ENCODE data around the gene RGL3. TPM values are rescaled to one million over a fixed set of nuclear protein-coding genes. Genes with fewer than 3 reads are reported as not detected.

RGL3 gene
- total RNA-seq, 1 donor from 2014 or later: 44.8 TPM

- Mint-ChIP-seq H3K27me3 (peaks cover 4% of the 10 kb centered on the region), H3K4me3 (no peak overlapping the region), H3K27ac (no peak overlapping the region), H3K4me1 (ENCODE audit: unreplicated experiment) (no peaks in the 10 kb centered on the region), H3K36me3 (peaks cover 5% of the 10 kb centered on the region), H3K9me3 (no peaks in the 10 kb centered on the region)
- TF ChIP-seq CTCF (conservative IDR thresholded peaks at IDR 0.05): no peak
- no peak for DNase-seq (ENCODE audit: extremely low spot score, unreplicated experiment)
Observed at GRCh38 chr19:11397089-11397610, 22.0 kb downstream of the RGL3 start.

- Mint-ChIP-seq H3K4me1 (ENCODE audit: unreplicated experiment) (no peaks in the 10 kb centered on the region), H3K27ac (no peak overlapping the region), H3K9me3 (no peaks in the 10 kb centered on the region), H3K36me3 (peaks cover 5% of the 10 kb centered on the region), H3K27me3 (peaks cover 4% of the 10 kb centered on the region), H3K4me3 (no peak overlapping the region)
- TF ChIP-seq CTCF (conservative IDR thresholded peaks at IDR 0.05): no peak
- no peak for DNase-seq (ENCODE audit: extremely low spot score, unreplicated experiment)
Observed at GRCh38 chr19:11390933-11391680, 28.0 kb downstream of the RGL3 start.

GRCh38 chr19:11390359-11390758 lies 28.8 kb downstream of the RGL3 start:
- Mint-ChIP-seq H3K36me3 (peaks cover 4% of the 10 kb centered on the region), H3K4me3 (no peak overlapping the region), H3K27ac (no peak overlapping the region), H3K4me1 (ENCODE audit: unreplicated experiment) (no peaks in the 10 kb centered on the region), H3K27me3 (peaks cover 4% of the 10 kb centered on the region), H3K9me3 (no peaks in the 10 kb centered on the region)
- no peak for TF ChIP-seq CTCF (conservative IDR thresholded peaks at IDR 0.05)
- no peak for DNase-seq (ENCODE audit: extremely low spot score, unreplicated experiment)

- DNase-seq (ENCODE audit: extremely low spot score, unreplicated experiment): no peak
- H3K9me3 Mint-ChIP-seq: no peaks in the 10 kb centered on the region
- no peak overlapping the region for H3K27ac Mint-ChIP-seq
- TF ChIP-seq CTCF (conservative IDR thresholded peaks at IDR 0.05): no peak
- H3K36me3 Mint-ChIP-seq: no peaks in the 10 kb centered on the region
- no peak overlapping the region for H3K4me3 Mint-ChIP-seq
- peaks cover 8% of the 10 kb centered on the region for H3K27me3 Mint-ChIP-seq
- peaks cover 6% of the 10 kb centered on the region for H3K4me1 Mint-ChIP-seq (ENCODE audit: unreplicated experiment)
Observed at GRCh38 chr19:11387162-11388034, 31.7 kb downstream of the RGL3 start.

- Mint-ChIP-seq H3K36me3 (no peaks in the 10 kb centered on the region), H3K9me3 (no peaks in the 10 kb centered on the region), H3K4me3 (peak overlapping the region; percentile 66), H3K27ac (no peak overlapping the region), H3K4me1 (ENCODE audit: unreplicated experiment) (peaks cover 19% of the 10 kb centered on the region), H3K27me3 (peaks cover 17% of the 10 kb centered on the region)
- no peak for DNase-seq (ENCODE audit: extremely low spot score, unreplicated experiment)
- no peak for TF ChIP-seq CTCF (conservative IDR thresholded peaks at IDR 0.05)
Observed at GRCh38 chr19:11384778-11385129, 34.4 kb downstream of the RGL3 start.

Measured in type B pancreatic cell (in vitro differentiated cells).